ENCODE measurements around the gene ZNF48. TPM values are rescaled to one million over a fixed set of nuclear protein-coding genes. Genes with fewer than 3 reads are reported as not detected.

The ZNF48 gene
- total RNA-seq, 1 experiment from 2014 or later, result 57.3 TPM

GRCh38 chr16:30377812-30378235 is 17.4 kb upstream of the ZNF48 start:
- Histone ChIP-seq H4K91ac (ENCODE audit: insufficient read length, low read depth, low read length) (no peak overlapping the region), H3K9ac (ENCODE audit: extremely low read depth, insufficient read length, low read length) (no peak overlapping the region), H4K20me1 (ENCODE audit: control insufficient read depth, insufficient read depth, insufficient read length) (no peaks in the 10 kb centered on the region), H3K27me3 (ENCODE audit: insufficient read depth, low read length) (no peaks in the 10 kb centered on the region), H3K9me3 (ENCODE audit: control insufficient read depth, low read depth, low read length) (no peaks in the 10 kb centered on the region), H2BK120ac (ENCODE audit: low read depth, low read length, poor library complexity, severe bottlenecking) (peak overlapping the region; percentile 67), H2BK5ac (ENCODE audit: insufficient read length, low read length) (no peak overlapping the region), H2AK5ac (ENCODE audit: insufficient read length, low read length) (no peak overlapping the region), H3K18ac (ENCODE audit: insufficient read length, low read depth, low read length) (peak overlapping the region; percentile 81), H3K79me1 (ENCODE audit: insufficient read depth, low read depth, low read length, poor library complexity, severe bottlenecking) (no peaks in the 10 kb centered on the region), H3K23me2 (ENCODE audit: insufficient read length, low read depth, low read length, poor library complexity, severe bottlenecking) (peaks cover 13% of the 10 kb centered on the region), H3K14ac (ENCODE audit: insufficient read depth, low read length) (peak overlapping the region; percentile 80; the same call in 1 of the 2 replicates), H3K27ac (ENCODE audit: insufficient read length, low read depth, low read length) (peak overlapping the region; percentile 77), H2BK15ac (ENCODE audit: low read depth, low read length) (no peak overlapping the region), H4K5ac (ENCODE audit: insufficient read length, low read depth, low read length) (no peak overlapping the region), H3K4ac (ENCODE audit: low read depth, low read length) (no peak overlapping the region; the same call in 1 of the 2 replicates), H3K4me2 (ENCODE audit: insufficient read depth, insufficient read length, low read length) (peak overlapping the region; percentile 55), H2BK20ac (ENCODE audit: low read depth, low read length, poor library complexity, severe bottlenecking) (no peak overlapping the region), H3K23ac (ENCODE audit: insufficient read length, low read depth, low read length) (no peak overlapping the region), H2BK12ac (ENCODE audit: insufficient read length, low read depth, low read length) (no peak overlapping the region), H3K4me1 (ENCODE audit: insufficient read depth, low read length) (no peaks in the 10 kb centered on the region; the same call in 1 of the 2 replicates), H2AFZ (ENCODE audit: low read length) (no peak overlapping the region), H3K56ac (ENCODE audit: insufficient read length, low read depth, low read length) (no peak overlapping the region), H3T11ph (ENCODE audit: low read length) (no peak overlapping the region), H3K79me2 (ENCODE audit: insufficient read depth, low read length) (no peaks in the 10 kb centered on the region), H4K8ac (replicated peaks; ENCODE audit: insufficient read length, low read depth, low read length) (no peak overlapping the region)
- Mint-ChIP-seq H3K36me3 (ENCODE audit: insufficient read depth in 1 of 3, low read depth in 3 of 3) (peaks cover 2 to 4% (median 2%) of the 10 kb centered on the region in 3 experiments; a peak in 4 of 7 replicates), H3K4me1 (peaks cover 20 to 40% of the 10 kb centered on the region in 2 experiments), H3K27me3 (ENCODE audit: low read depth) (no peaks in the 10 kb centered on the region), H3K4me3 (peak overlapping the region; percentile 87 to 95), H3K27ac (peak overlapping the region; percentile 97 to 100 (median 99)), H3K9me3 (peaks cover 0 to 2% of the 10 kb centered on the region in 2 experiments; a peak in 2 of 5 replicates)
- no CpG with 5 or more reads among the region's 39 CpGs for WGBS (ENCODE audit: extremely low coverage, insufficient read length, low lambda C conversion rate)
- DNase-seq, result peak; percentile 93
- TF ChIP-seq, protein P1, sequence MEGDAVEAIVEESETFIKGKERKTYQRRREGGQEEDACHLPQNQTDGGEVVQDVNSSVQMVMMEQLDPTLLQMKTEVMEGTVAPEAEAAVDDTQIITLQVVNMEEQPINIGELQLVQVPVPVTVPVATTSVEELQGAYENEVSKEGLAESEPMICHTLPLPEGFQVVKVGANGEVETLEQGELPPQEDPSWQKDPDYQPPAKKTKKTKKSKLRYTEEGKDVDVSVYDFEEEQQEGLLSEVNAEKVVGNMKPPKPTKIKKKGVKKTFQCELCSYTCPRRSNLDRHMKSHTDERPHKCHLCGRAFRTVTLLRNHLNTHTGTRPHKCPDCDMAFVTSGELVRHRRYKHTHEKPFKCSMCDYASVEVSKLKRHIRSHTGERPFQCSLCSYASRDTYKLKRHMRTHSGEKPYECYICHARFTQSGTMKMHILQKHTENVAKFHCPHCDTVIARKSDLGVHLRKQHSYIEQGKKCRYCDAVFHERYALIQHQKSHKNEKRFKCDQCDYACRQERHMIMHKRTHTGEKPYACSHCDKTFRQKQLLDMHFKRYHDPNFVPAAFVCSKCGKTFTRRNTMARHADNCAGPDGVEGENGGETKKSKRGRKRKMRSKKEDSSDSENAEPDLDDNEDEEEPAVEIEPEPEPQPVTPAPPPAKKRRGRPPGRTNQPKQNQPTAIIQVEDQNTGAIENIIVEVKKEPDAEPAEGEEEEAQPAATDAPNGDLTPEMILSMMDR (conservative IDR thresholded peaks at IDR 0.05), result no peak
